GM21825 (cell line): ENCODE data around the gene BNIP1.
"Not testable (repeated sequence)": the region's sequence is repeated elsewhere in the genome, so short reads cannot be mapped to it uniquely, and the experiment has no call there.

Source experiments
- ATAC-seq: cut with Tn5 transposase; IDR thresholded peaks from one replicate; pipeline ENCODE4 v1.9.1; 2021; ENCODE audit warnings: mild to moderate bottlenecking, moderate library complexity; ENCODE audit not compliant: unreplicated experiment

Gene BNIP1, protein sequence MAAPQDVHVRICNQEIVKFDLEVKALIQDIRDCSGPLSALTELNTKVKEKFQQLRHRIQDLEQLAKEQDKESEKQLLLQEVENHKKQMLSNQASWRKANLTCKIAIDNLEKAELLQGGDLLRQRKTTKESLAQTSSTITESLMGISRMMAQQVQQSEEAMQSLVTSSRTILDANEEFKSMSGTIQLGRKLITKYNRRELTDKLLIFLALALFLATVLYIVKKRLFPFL

DNA sequence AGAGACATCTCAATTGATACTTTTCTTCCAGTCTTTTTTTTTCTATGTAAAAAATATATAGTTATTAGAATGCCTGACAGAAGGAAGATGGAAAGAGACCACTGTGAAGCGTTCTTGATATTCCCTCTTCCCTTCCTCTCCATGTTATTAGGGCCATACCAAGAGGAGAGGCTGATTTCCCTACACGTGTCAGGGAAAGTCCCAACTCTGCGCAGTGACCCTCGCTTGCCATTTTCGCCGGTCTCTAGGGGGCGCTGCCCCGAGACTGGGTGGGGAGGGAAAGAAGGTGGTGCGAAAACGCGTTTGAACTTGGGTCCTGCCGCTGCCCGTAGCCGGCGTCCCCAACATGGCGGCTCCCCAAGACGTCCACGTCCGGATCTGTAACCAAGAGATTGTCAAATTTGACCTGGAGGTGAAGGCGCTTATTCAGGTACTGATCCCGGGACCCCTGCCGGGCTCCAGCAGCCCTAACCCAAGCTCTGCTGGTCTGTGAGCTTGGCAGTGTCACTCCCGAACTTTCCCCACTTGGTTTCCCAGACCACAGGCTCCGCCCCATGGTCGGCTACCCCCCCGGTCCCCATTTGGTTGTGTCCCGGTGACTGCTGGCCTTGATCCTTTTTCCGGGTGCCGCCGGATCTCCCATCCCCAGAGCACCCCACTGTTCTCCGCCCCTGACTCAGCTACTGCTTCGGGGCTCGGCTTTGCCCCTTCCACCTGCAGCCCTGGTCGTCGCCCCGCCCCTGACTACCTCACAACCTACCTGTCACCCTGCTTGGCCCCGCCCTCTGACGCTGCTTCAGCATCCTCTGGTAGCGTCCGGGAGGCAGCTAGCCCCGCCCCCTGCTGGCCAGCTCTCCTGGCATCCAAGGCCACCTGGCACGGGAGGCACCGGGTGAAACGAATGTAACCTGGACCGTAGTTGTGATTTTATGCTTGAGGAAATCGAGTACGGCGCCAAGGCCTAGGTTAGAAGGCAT lies at the start of gene BNIP1:
BNIP1 (plus strand) TSS at position 332 of the 977 bp plus-strand sequence; CDS start at position 347, 15 bp downstream.
- ATAC-seq, result peak; percentile 85

DNA sequence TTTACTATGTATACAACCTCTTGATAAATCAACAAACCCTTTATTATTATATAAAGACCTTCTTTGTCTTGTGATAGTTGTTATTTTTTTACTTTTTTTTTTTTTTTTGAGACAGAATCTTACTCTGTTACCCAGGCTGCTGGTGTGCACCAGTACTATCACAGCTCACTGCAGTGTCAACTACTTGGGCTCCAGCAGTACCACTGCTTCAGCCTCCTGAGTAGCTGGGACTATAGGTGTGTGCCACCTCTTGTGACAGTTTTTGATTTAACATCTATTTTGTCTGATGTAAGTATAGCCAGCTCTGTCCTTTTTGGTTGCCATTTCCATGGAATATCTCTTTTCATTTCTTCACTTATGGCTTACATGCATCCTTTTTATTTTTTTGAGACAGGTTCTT lies 45.5 kb upstream of the BNIP1 start:
- ATAC-seq, result no peak

DNA sequence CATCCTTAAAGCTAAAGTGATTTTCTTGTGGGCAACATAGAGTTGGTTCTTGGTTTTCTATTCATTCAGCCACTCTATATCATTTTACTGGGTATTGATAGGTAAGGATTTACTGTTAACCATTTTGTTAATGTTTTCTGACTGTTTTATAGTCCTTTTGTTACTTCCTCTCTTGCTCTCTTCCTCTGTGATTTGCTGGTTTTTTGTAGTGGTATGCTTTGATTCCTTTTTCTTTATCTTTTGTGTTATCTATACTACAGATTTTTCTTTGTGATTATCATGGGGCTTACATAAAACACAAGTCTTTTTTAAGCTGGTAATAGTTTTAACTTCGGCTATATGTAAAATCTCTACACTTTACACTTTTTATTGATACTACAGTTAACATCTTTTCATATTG lies 44.9 kb upstream of the BNIP1 start:
- ATAC-seq, result no peak

DNA sequence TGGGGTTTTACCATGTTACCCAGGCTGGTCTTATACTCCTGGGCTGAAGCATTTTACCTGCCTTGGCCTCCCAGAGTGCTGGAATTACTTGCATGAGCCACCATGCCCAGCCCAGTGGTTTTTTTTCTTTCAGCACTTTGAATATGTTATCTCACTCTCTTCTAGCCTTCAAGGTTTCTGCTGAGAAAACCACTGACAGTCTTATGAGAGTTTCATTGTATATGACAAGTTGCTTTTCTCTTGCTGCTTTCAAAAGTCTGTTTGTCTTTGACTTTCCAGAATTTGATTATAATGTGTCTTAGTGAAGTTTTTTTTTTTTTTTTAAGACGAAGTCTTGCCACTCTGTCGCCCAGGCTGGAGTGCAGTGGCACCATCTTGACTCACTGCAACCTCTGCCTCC lies 43.1 kb upstream of the BNIP1 start:
- ATAC-seq, result no peak

DNA sequence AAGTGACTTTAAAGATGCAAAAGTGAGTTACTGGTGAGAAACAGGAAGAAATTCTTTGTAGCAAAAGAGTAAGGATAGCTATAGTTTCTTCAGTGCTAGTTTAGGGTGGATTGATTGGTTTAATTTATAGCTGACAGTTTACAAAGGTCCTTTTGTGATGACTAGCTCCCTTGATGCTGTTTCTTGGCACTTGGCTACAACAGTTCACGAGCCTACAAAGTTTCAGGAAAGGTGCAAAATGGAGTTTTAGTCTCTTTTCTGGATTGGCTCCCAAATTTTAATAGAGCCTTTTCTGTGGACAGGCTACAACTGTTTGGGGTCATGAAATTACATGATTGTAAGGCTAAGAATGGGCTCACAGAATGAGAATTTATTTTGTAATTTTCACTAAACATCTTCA lies 40.9 kb upstream of the BNIP1 start:
- ATAC-seq, result no peak

DNA sequence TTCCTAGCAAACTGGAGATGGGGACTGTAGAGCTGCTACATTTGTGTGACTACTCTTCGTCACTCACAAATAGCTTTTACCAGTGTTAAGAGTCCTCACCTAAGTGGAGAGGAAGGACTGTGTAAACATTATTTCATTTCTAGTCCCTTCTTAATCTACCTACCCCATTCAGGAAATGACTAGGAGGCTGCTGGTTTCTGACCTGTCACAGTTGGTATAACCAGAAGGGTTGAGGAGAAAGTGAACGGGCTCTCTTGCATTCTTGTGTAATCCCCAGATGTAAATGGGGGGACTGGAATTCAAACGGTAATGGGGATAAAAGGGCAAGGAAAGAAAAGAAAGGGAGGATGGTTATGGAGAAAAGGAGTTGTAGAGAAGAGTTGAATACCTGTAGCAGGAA lies 35.4 kb upstream of the BNIP1 start:
- ATAC-seq, result no peak

DNA sequence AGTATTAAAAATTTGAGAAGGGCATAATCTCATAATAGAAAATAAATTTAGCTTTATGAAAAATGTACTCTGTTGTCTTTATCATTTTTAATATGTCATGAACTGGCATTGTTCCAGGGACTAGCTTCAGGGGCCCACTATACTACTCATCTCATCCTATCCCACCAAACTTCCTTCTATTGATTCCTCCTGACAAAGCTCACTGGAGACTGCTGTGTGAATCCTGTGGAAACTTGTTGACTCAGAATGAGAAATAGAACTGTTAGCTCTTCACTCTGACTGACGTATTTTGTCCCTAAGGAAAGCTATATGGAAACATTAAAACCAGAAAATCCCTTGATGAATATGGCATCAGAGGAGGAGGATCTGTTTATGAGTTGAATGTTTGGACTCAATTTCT lies 29.8 kb upstream of the BNIP1 start:
- ATAC-seq, result no peak

DNA sequence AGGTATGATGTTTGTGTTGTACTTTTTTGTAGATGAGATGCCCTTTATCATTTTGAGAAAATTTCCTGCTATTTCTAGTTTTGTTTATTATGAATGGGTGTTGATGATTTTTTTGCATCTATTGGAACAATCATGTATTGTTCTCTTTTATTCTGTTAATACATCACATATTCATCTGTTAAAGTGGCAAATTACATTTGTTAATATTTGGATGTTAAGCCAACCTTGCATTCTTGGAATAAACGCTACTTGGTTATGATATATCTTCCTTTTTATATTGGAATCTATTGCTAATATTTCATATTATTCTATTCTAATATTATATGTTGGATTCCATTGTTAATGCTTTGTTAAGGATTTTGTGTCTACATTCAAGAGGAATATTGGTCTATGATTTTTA lies 24.6 kb upstream of the BNIP1 start:
- no peak for ATAC-seq

DNA sequence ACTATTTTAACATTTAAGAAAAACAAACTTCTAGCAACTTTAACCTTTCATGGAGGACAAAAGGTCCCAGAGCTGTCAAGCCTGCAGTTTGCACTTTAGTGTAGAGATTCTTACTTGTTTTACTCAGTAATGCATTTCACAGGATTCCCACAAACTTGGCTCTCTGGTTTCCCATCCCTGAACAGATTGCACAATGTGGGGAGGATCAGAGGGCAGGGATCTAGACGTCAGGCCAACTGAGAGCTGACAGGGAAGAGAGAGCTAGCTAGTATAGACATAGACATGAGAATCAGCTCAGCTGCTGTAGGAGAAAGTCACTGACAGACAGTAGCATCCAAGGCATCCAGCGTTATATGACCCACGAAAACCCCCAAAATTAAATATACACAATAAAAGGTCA lies 20.9 kb upstream of the BNIP1 start:
- no peak for ATAC-seq

DNA sequence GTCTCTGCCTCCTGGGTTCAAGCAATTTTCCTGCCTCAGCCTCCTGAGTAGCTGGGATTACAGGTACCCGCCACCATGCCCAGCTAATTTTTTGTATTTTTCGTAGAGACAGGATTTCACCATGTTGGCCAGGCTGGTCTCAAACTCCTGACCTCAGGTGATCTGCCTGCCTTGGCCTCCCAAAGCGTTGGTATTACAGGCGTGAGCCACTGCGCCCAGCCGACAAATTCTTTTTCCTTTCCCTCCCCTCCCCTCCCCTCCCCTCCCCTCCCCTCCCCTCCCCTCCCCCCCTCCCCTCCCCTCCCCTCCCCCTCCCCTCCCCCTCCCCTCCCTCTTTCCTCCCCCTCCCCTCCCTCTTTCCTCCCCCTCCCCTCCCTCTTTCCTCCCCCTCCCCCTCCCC lies 12.2 kb upstream of the BNIP1 start:
- not testable (repeated sequence) for ATAC-seq

DNA sequence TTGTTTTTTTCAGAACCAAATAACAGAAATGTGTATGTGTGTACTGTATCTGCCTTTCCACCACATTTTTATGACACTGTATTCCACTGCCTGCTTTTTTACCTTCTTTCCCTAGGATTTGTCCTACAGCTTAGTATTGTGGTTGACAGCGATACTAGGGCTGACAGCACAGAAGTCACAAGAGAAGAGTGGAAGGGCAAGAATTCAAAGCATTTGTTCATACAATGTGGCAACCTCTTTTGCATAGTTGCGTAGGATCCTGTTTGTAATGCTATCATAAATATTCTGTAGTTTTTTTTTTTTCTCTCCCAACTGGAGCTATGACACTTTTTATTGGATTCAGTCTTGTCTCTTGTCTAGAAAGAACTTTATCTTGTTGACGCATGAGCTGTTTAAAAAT lies 5.6 kb upstream of the BNIP1 start:
- ATAC-seq, result no peak

DNA sequence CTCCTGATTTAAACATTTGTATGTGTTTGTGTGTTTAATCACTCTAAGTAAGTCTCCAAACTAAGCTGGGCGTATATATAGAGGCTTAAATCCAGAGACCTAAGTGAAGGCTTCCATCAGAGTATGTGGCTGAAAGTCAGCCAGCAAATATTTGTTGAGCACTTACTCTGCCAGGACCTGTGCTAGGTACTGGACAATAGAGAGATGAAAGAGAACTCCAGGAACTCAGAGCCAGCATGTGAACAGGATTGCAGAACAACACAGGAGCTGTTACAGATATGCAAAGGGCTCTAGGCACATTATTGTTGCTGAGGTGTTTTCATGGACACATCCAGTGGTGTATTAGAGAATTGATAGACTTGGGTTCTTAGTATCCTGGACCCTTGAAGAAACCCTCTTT lies 4.7 kb upstream of the BNIP1 start:
- ATAC-seq, result no peak

DNA sequence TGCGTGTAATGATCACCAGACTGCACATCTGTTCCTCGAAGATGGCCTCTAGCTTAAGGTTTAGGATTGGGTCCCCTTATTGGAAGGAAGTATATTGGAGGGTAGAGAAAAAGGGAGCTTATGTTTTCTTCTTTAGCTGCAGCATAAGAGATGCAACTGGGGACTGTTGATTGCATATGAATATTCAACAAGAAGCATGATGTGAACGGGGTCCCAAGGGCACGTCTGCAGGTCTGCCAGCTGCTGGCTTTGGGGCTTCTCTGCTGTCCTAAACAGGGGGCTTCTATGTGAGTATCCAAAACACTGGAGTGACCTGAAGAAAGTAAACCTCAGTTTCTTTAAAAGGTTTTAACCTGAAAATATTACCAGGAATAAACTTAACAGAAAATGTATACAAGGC lies 3.6 kb upstream of the BNIP1 start:
- no peak for ATAC-seq

DNA sequence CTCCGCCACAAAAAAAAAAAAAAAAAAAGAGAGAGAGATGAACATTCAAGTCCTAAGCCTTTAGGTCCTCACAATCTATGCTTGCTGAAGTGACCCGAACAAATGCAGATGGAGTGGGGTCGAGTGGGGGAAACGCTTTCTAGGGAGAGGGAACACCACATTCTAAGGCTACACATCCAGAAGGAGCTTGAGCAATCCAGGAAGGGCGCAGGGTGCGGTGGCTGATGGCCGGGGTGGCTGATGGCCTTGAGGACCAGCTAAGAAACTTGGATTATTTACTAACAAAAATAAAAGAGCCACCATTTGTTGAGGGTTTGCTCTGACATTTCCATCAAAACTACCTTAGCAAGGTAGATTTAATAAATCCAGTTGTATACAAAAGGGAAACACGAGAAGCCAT lies 764 bp upstream of the BNIP1 start:
- ATAC-seq, result no peak

DNA sequence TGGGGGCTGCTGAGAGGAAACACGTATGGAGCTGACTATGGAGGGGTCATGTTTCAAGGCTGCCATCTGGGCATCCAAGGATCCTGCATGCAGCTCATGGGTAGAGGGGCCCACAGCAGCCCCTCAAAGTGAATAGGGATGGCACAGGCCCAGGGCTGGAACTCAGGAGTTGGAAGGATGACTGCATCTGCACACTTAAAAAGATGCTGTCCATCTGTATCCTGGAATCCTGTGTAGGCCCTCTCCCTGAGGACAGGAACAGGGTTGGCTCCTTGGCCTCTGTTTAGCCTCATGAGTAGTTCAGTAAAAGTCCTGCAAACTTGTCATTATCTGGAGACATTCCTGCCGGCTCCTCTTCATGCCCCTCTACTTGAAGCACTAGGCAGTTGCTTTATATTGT lies 4.0 kb downstream of the BNIP1 start:
- no peak for ATAC-seq

DNA sequence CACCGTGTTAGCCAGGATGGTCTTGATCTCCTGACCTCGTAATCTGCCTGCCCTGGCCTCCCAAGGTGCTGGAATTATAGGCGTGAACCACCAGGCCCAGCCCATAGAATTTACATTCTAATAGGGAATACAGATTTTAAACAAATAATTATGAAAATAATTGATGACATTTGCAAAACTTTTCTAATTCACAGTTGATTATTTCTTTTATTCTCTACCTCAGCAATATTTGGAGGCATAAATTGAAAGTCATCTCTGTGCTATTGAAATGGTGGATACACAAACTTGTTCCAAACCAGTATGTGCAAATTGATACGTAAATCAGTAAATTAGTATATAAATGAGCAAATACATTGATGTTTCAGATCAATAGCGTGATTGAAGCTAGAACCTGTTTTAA lies 8.2 kb downstream of the BNIP1 start:
- no peak for ATAC-seq

DNA sequence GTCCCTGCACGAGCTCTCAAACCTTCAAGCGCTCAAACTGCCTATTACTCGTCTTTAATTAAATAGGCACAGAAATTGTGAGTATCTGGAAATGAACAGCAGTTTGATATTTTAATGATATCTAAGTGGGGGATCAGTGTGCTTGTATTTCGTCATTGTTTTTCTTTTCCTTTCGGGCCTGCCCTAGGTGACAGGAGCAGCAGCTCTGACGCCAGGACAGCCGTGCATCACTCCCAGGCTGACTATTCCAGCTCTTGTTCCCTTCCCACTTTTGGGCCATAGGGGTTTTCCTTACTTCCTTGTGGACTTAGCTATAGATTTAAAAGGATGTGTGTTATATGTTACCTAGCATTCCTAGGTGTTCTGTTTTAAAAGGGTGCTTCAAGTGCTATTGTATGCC lies 9.5 kb downstream of the BNIP1 start:
- no peak for ATAC-seq

DNA sequence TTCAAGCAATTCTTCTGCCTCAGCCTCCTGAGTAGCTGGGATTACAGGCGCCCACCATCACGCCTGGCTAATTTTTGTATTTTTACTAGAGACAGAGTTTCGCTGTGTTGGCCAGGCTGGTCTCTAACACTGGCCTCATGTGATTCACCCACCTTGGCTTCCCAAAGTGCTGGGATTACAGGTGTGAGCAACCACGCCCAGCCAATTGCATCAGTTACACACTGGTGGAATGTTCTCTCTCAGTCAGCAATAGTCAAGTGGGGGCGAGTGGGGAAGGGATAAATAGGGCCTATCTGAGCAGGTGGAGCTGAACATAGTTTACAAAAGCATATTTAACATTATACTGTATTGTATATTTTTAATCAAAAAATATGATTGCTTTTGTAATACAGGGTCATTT lies 10.3 kb downstream of the BNIP1 start:
- not testable (repeated sequence) for ATAC-seq

DNA sequence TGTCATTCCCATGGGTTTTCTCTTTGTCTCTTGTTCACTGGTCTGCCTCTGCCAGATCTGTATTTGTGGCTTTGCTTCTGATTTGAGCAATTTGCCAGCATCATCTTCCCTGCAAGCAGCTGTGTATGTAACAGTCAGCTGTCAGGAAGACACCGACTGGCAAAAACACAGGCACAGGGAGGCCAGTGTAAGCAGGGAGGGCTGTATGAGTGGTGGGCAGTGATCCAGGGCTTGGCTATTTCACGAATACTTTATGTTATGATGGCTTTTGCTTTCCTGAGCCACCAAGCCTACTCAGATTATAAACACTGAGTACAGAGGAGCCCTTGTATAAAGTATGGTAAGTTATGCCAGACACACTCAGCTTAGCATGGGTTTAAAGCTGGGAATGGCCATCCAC lies 11.6 kb downstream of the BNIP1 start:
- no peak for ATAC-seq

DNA sequence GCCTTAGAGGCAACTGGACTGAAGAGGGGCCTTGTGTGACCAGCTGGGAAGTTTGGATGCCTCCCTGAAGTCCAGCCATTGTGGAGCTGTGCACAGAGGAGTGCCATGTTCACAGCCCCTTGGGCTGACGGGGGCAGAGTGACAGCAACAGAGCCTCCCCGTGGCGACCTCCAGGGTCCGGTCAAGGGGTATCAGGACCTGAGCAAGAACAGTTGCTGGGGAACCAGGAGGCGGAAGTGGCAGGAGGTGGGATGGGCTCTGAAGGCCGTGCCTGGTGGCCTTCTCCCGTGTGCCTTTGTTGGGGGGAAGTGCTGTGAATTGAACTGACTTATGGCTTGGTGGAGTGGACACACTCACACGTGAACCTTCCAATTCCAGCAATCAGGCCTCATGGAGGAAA lies 14.0 kb downstream of the BNIP1 start:
- no peak for ATAC-seq

DNA sequence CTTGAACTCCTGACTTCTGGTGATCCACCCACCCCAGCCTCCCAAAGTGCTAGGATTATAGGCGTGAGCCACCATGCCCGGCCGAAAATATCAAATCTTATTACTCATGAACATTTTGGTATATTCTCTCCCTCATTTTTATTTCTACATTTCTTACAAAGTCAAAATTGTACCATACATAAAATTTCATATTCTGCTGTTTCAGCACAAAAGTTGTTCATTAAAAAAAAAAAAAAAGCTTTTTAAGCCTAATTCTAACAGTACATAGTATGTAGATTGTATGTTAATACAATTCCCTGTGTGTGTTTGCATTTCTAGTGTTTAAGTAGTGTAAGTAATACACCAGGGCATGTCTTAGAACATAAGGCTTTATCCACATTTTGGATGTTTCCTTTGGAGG lies 14.9 kb downstream of the BNIP1 start:
- no peak for ATAC-seq

DNA sequence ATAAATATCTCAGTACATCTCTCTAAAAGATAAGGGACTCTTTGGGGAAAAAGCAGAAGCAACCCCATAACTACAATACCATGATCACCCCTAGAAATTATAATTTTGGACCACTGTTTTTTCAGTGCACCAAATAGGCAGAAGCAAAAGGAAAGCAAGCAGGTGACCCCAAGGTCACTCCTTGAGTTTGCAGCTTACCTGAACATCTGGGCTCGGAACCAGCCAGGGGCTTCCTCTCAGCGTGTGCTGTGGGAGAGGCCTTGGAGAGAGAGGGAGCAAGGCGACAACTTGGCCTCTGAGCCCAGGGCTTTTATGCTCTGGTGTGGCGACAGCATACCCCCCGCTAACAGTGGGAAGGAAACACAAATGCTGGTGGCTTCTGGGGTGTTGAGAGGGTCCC lies 16.8 kb downstream of the BNIP1 start:
- no peak for ATAC-seq
